Motor neuron (in vitro differentiated cells): ENCODE data around the gene TSPAN18. TPM values are rescaled to one million over a fixed set of nuclear protein-coding genes. Genes with fewer than 3 reads are reported as not detected.
A peak's percentile ranks its signal among the peaks of the same experiment; 100 is the strongest.

ENCODE experiments used
- ATAC-seq, 8 experiments: fragments of 200-7000 bp; cut with Tn5 transposase; replicated peaks in 6 of 8; 2 replicates each; pipeline ENCODE4 v1.8.0; 2021; ENCODE audit warnings: mild to moderate bottlenecking in 8 of 8, moderate library complexity in 8 of 8
- H3K27ac ChIP-seq, 2 donors: fragments of 250-450 bp; sonication (Bioruptor Pico); 2 replicates each; pipeline ENCODE4 v1.9.0; 2021; ENCODE audit warnings: antibody characterized with exemption in 2 of 2, mild to moderate bottlenecking in 2 of 2, moderate library complexity in 1 of 2
- H3K4me1 ChIP-seq, 2 donors: fragments of 250-450 bp; sonication (Bioruptor Pico); replicated peaks in 1 of 2; 2 replicates each; pipeline ENCODE4 v1.6.1; 2021; ENCODE audit warnings: antibody characterized with exemption in 2 of 2, mild to moderate bottlenecking in 2 of 2, moderate library complexity in 1 of 2
- H3K4me3 ChIP-seq, 5 donors: fragments of 250-450 bp; sonication (Bioruptor Pico); 2 replicates each; pipeline ENCODE4 v1.9.0; 2021; ENCODE audit warnings: antibody characterized with exemption in 5 of 5, mild to moderate bottlenecking in 5 of 5, moderate library complexity in 4 of 5
- WGBS, 10 experiments: fragments of 450-650 bp; shearing (Covaris generic); methylation state at CpG; one replicate each; pipeline ENCODE4 v1.0.0; 2022; 5-methylcytosine and 5-hydroxymethylcytosine counted together
- in situ Hi-C, 9 experiments: fragments of 400-800 bp; cut with MboI; loops; one replicate each; pipeline ENCODE4 v1.15.0; 2021; ENCODE audit warnings: low sequenced_read_pairs in 9 of 9, low pct_unique_long_range_greater_than_20kb in 2 of 9; ENCODE audit not compliant: unreplicated experiment in 9 of 9
- total RNA-seq, 8 experiments: library from RNA; unstranded; fragments of 300-600 nt; gene quantifications; 2 replicates each; pipeline versions ENCODE4 v1.2.3 to v1.2.4, GENCODE V29; 2022

TSPAN18 gene
- total RNA-seq, 8 experiments from 2014 or later: 17.4 to 128 (median 30.2) TPM

- in situ Hi-C loops: loop anchor here in 8 of 9 experiments (25.0 kb wide), 3 partner anchors 338 to 388 kb away; partner anchors contain the start of gene SYT13 (in 4 of the 8)
- peak in 5 of 8 experiments; percentile 37 to 49 (median 44) for ATAC-seq
- peaks cover 41 to 49% of the 10 kb centered on the region in 2 donors for H3K4me1 ChIP-seq
- WGBS, 10 experiments: 0 to 14% methylated on average over 1 to 2 of the region's 57 CpGs; no CpG with 5 or more reads in 8 of the 10 experiments
- H3K27ac ChIP-seq: peak overlapping the region; percentile 85 to 87
- H3K4me3 ChIP-seq: peak overlapping the region; percentile 58 to 97 (median 72)
Measured at GRCh38 chr11:44949160-44950030, 222.6 kb downstream of the TSPAN18 start.

GRCh38 chr11:44950031-44950624, 223.4 kb downstream of the TSPAN18 start:
- Histone ChIP-seq H3K27ac (peak overlapping the region; percentile 85 to 87), H3K4me1 (peaks cover 41 to 49% of the 10 kb centered on the region in 2 donors), H3K4me3 (peak overlapping the region; percentile 58 to 97 (median 72))
- no CpG with 5 or more reads among the region's 63 CpGs for WGBS, 10 experiments
- ATAC-seq: peak in 6 of 8 experiments; percentile 2 to 17 (median 10)
- in situ Hi-C loops: no loop called here

- 38 to 100% (median 80%) methylated on average over 1 to 6 of the region's 83 CpGs; no CpG with 5 or more reads in 5 of the 10 experiments for WGBS, 10 experiments
- H3K4me3 ChIP-seq: peak within 1 kb of the TSS; percentile 58 to 97 (median 72)
- in situ Hi-C loops: no loop called here
- peaks cover 39 to 49% of the 10 kb centered on the region in 2 donors for H3K4me1 ChIP-seq
- peak within 1 kb of the TSS; percentile 85 to 87 for H3K27ac ChIP-seq
- peak; percentile 47 to 91 (median 58) for ATAC-seq
Measured at GRCh38 chr11:44950625-44951476, 224.1 kb downstream of the TSPAN18 start, which contains the start of gene TP53I11. TSS of gene TP53I11 (minus strand) at chr11:44950883. CDS start at chr11:44938335, 12,548 bp downstream.

GRCh38 chr11:44952082-44952481, 225.3 kb downstream of the TSPAN18 start:
- WGBS, 10 experiments: 36 to 83% (median 62%) methylated on average over 1 to 2 of the region's 2 CpGs; no CpG with 5 or more reads in 6 of the 10 experiments
- peaks cover 37 to 49% of the 10 kb centered on the region in 2 donors for H3K4me1 ChIP-seq
- ATAC-seq: no peak

GRCh38 chr11:44952500-44953260, 225.9 kb downstream of the TSPAN18 start:
- WGBS, 10 experiments: 0 to 83% (median 38%) methylated on average over 1 of the region's 3 CpGs; no CpG with 5 or more reads in 5 of the 10 experiments
- no peak overlapping the region for H3K4me3 ChIP-seq
- no peak overlapping the region for H3K27ac ChIP-seq
- in situ Hi-C loops: no loop called here
- ATAC-seq: no peak
- H3K4me1 ChIP-seq: peaks cover 39 to 50% of the 10 kb centered on the region in 2 donors

More at GRCh38 chr11:44952082-44952481, 225.3 kb downstream of the TSPAN18 start:
- H3K4me3 ChIP-seq: no peak overlapping the region
- in situ Hi-C loops: no loop called here
- no peak overlapping the region for H3K27ac ChIP-seq

GRCh38 chr11:44954051-44954906, 227.5 kb downstream of the TSPAN18 start:
- no peak for ATAC-seq
- H3K4me3 ChIP-seq: no peak overlapping the region
- WGBS, 10 experiments: 14 to 100% (median 73%) methylated on average over 1 to 5 of the region's 12 CpGs; no CpG with 5 or more reads in 1 of the 10 experiments
- peak overlapping the region in 1 of 2 donors; percentile 71 for H3K27ac ChIP-seq
- H3K4me1 ChIP-seq: peaks cover 43 to 52% of the 10 kb centered on the region in 2 donors
- in situ Hi-C loops: no loop called here

GRCh38 chr11:44955015-44955738, 228.4 kb downstream of the TSPAN18 start:
- ATAC-seq: peak in 7 of 8 experiments; percentile 13 to 75 (median 60)
- Histone ChIP-seq H3K4me1 (peaks cover 46 to 56% of the 10 kb centered on the region in 2 donors), H3K4me3 (no peak overlapping the region), H3K27ac (peak overlapping the region; percentile 54 to 71)
- WGBS, 10 experiments: 20 to 100% (median 92%) methylated on average over 1 to 3 of the region's 5 CpGs; no CpG with 5 or more reads in 5 of the 10 experiments
- in situ Hi-C loops: no loop called here

- ATAC-seq: peak in 6 of 8 experiments; percentile 48 to 88 (median 78)
- peak overlapping the region; percentile 60 to 75 for H3K27ac ChIP-seq
- H3K4me1 ChIP-seq: peaks cover 58 to 65% of the 10 kb centered on the region in 2 donors
- peak overlapping the region in 1 of 5 donors; percentile 6 for H3K4me3 ChIP-seq
- WGBS, 10 experiments: 4 to 52% methylated on average over 4 of the region's 35 CpGs; no CpG with 5 or more reads in 8 of the 10 experiments
- in situ Hi-C loops: no loop called here
Measured at GRCh38 chr11:44957040-44957515, 230.3 kb downstream of the TSPAN18 start.

GRCh38 chr11:44957776-44958564, 231.2 kb downstream of the TSPAN18 start:
- Histone ChIP-seq H3K4me3 (no peak overlapping the region), H3K4me1 (peaks cover 60 to 73% of the 10 kb centered on the region in 2 donors), H3K27ac (peak overlapping the region; percentile 60 to 75)
- no peak for ATAC-seq
- in situ Hi-C loops: no loop called here
- 44 to 100% (median 83%) methylated on average over 1 to 4 of the region's 8 CpGs; no CpG with 5 or more reads in 2 of the 10 experiments for whole genome bisulfite sequencing, 10 experiments

- no peak overlapping the region for H3K4me3 ChIP-seq
- no peak overlapping the region for H3K27ac ChIP-seq
- ATAC-seq: no peak
- in situ Hi-C loops: no loop called here
- H3K4me1 ChIP-seq: peaks cover 60 to 77% of the 10 kb centered on the region in 2 donors
- 0 to 100% (median 86%) methylated on average over 1 to 3 of the region's 3 CpGs; no CpG with 5 or more reads in 3 of the 10 experiments for WGBS, 10 experiments
Measured at GRCh38 chr11:44959064-44959463, 232.3 kb downstream of the TSPAN18 start.
